ENCODE results near the gene POLE3.

Gene POLE3

GRCh38 chr9:113370806-113371325 is 39.6 kb downstream of the POLE3 start:
- no peak overlapping the region for H3K9ac ChIP-seq (ENCODE audit: low read length)
- no peaks in the 10 kb centered on the region for H4K20me1 ChIP-seq (ENCODE audit: insufficient read depth, low read length)
- H3K27ac ChIP-seq (ENCODE audit: low read length), result no peak overlapping the region
- no peak overlapping the region for H3K4me3 ChIP-seq (ENCODE audit: low read length)
- peaks cover 15% of the 10 kb centered on the region for H3K4me1 ChIP-seq (ENCODE audit: low read length)
- peaks cover 24% of the 10 kb centered on the region for H3K79me2 ChIP-seq (ENCODE audit: low read length)
- peaks cover 16% of the 10 kb centered on the region for H3F3A ChIP-seq (ENCODE audit: insufficient read depth, low read length)
- H3K4me2 ChIP-seq (ENCODE audit: low read depth, low read length), result no peak overlapping the region
- no peak for TF ChIP-seq CTCF (IDR thresholded peaks at IDR 0.05; ENCODE audit: low read length)
- no peak for TF ChIP-seq EZH2 (optimal IDR thresholded peaks at IDR 0.05; ENCODE audit: low read depth, low read length)
- TF ChIP-seq EZH2phosphoT487 (IDR thresholded peaks at IDR 0.05; ENCODE audit: low read length), result no peak
- H3K9me3 ChIP-seq (replicated peaks; ENCODE audit: insufficient read depth, low read length), result no peaks in the 10 kb centered on the region
- no peaks in the 10 kb centered on the region for H3K36me3 ChIP-seq (replicated peaks; ENCODE audit: insufficient read depth, low read length)
- no peak overlapping the region for H2AFZ ChIP-seq (ENCODE audit: low read length)
- no peak for DNase-seq
- H3K9me2 ChIP-seq (replicated peaks; ENCODE audit: insufficient read depth, low read length), result no peaks in the 10 kb centered on the region
- no peaks in the 10 kb centered on the region for H3K27me3 ChIP-seq (replicated peaks; ENCODE audit: insufficient read depth, low read length)

DNA sequence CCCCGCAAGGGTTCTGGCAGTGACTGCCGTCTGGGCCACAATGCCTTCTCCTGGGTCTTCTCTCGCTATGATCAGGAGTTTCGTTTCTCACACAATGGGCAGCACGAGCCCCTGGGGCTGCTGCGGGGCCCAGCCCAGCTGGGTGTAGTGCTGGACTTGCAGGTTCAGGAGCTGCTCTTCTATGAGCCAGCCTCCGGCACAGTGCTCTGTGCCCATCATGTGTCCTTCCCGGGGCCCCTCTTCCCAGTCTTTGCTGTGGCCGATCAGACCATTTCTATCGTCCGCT is 40.7 kb downstream of the POLE3 start:
- Histone ChIP-seq H3K9ac (ENCODE audit: low read length) (no peak overlapping the region), H3K79me2 (ENCODE audit: low read length) (peaks cover 13% of the 10 kb centered on the region), H3F3A (ENCODE audit: insufficient read depth, low read length) (peaks cover 9% of the 10 kb centered on the region; the same call in 1 of the 2 replicates), H3K27ac (ENCODE audit: low read length) (no peak overlapping the region), H3K27me3 (replicated peaks; ENCODE audit: insufficient read depth, low read length) (no peaks in the 10 kb centered on the region), H4K20me1 (ENCODE audit: insufficient read depth, low read length) (no peaks in the 10 kb centered on the region), H3K36me3 (replicated peaks; ENCODE audit: insufficient read depth, low read length) (no peaks in the 10 kb centered on the region), H3K4me2 (ENCODE audit: low read depth, low read length) (no peak overlapping the region), H3K9me2 (replicated peaks; ENCODE audit: insufficient read depth, low read length) (no peaks in the 10 kb centered on the region), H3K9me3 (replicated peaks; ENCODE audit: insufficient read depth, low read length) (no peaks in the 10 kb centered on the region), H3K4me3 (ENCODE audit: low read length) (no peak overlapping the region), H2AFZ (ENCODE audit: low read length) (no peak overlapping the region), H3K4me1 (ENCODE audit: low read length) (peaks cover 15% of the 10 kb centered on the region)
- DNase-seq, result no peak
- TF ChIP-seq CTCF (IDR thresholded peaks at IDR 0.05; ENCODE audit: low read length) (no peak), EZH2phosphoT487 (IDR thresholded peaks at IDR 0.05; ENCODE audit: low read length) (no peak), EZH2 (optimal IDR thresholded peaks at IDR 0.05; ENCODE audit: low read depth, low read length) (no peak)

- H2AFZ ChIP-seq (ENCODE audit: low read length), result no peak overlapping the region
- H3K79me2 ChIP-seq (ENCODE audit: low read length), result peaks cover 8% of the 10 kb centered on the region; the same call in 1 of the 2 replicates
Measured at GRCh38 chr9:113368982-113369854, 41.3 kb downstream of the POLE3 start.

More at GRCh38 chr9:113368982-113369854, 41.3 kb downstream of the POLE3 start:
- no peaks in the 10 kb centered on the region for H3K27me3 ChIP-seq (replicated peaks; ENCODE audit: insufficient read depth, low read length)
- no peaks in the 10 kb centered on the region for H3K9me2 ChIP-seq (replicated peaks; ENCODE audit: insufficient read depth, low read length)
- H4K20me1 ChIP-seq (ENCODE audit: insufficient read depth, low read length), result no peaks in the 10 kb centered on the region
- TF ChIP-seq EZH2 (optimal IDR thresholded peaks at IDR 0.05; ENCODE audit: low read depth, low read length), result no peak
- TF ChIP-seq EZH2phosphoT487 (IDR thresholded peaks at IDR 0.05; ENCODE audit: low read length), result no peak
- TF ChIP-seq CTCF (IDR thresholded peaks at IDR 0.05; ENCODE audit: low read length), result no peak
- peaks cover 15% of the 10 kb centered on the region for H3K4me1 ChIP-seq (ENCODE audit: low read length)
- no peak overlapping the region for H3K4me3 ChIP-seq (ENCODE audit: low read length)
- no peak overlapping the region for H3K27ac ChIP-seq (ENCODE audit: low read length)
- no peak for DNase-seq
- H3K4me2 ChIP-seq (ENCODE audit: low read depth, low read length), result no peak overlapping the region
- no peaks in the 10 kb centered on the region for H3K9me3 ChIP-seq (replicated peaks; ENCODE audit: insufficient read depth, low read length)
- H3K9ac ChIP-seq (ENCODE audit: low read length), result no peak overlapping the region
- no peaks in the 10 kb centered on the region for H3K36me3 ChIP-seq (replicated peaks; ENCODE audit: insufficient read depth, low read length)
- peaks cover 9% of the 10 kb centered on the region; the same call in 1 of the 2 replicates for H3F3A ChIP-seq (ENCODE audit: insufficient read depth, low read length)

Data from MM.1S (cell line).